GM12878 (cell line): ENCODE data around the gene FOXI1. TPM values are rescaled to one million over a fixed set of nuclear protein-coding genes. Genes with fewer than 3 reads are reported as not detected.
A peak's percentile ranks its signal among the peaks of the same experiment; 100 is the strongest.

Source experiments
- ATAC-seq: fragments of 200-7000 bp; cut with Tn5 transposase; 3 replicates; pipeline ENCODE4 v1.9.1; 2020; ENCODE audit warnings: mild to moderate bottlenecking, moderate library complexity
- BruUV-seq: library from RNA; stranded (reverse); fragments of 400-500 nt; replicated peaks from 2 replicates; lab custom pipeline; 2021; lab: Mats Ljungman, UMichigan
- CTCF ChIA-PET: fragments of 300-600 bp; sonication (Branson Sonifier 250); formaldehyde crosslinking; extraction: SDS; loops from one replicate; lab custom pipeline; 2021; ENCODE audit warnings: inconsistent platforms; lab: Yijun Ruan, JAX
- POLR2A ChIA-PET: fragments of 350-600 bp; formaldehyde crosslinking; extraction: SDS; loops from one replicate; lab custom pipeline; 2021; ENCODE audit warnings: inconsistent platforms; lab: Charles Lee
- RAD21 ChIA-PET: fragments of 300-600 bp; sonication (Branson Sonifier 250); formaldehyde crosslinking; loops from one replicate; lab custom pipeline; 2023; ENCODE audit warnings: antibody characterized with exemption; ENCODE audit not compliant: unreplicated experiment; lab: Charles Lee
- SMC1A ChIA-PET: fragments of 300-600 bp; sonication (Branson Sonifier 250); formaldehyde crosslinking; loops from one replicate; lab custom pipeline; 2023; ENCODE audit not compliant: unreplicated experiment, uncharacterized antibody; lab: Charles Lee
- DNase-seq: peaks from one replicate; pipeline ENCODE4 v3.0.0-alpha.2; 2011; ENCODE audit warnings: low read depth, low spot score
- FAIRE-seq: peaks from 3 replicates; lab custom pipeline; 2011; peaks lifted over from hg19 to GRCh38; lab: Jason Lieb, UNC
- H2AFZ ChIP-seq: 2 replicates; pipeline ENCODE4 v1.6.0; 2011; ENCODE audit warnings: low read depth, low read length, control low read depth; ENCODE audit not compliant: control insufficient read depth
- H3K27ac ChIP-seq: 2 replicates; pipeline ENCODE4 v1.5.1; 2011; ENCODE audit warnings: control low read depth; ENCODE audit not compliant: control insufficient read depth, insufficient read depth
- H3K27me3 ChIP-seq, 2 experiments: replicated peaks in 1 of 2; 2 replicates each; pipeline versions ENCODE4 v1.6.0 to v1.6.1; 2011; ENCODE audit warnings: low read length in 1 of 2; ENCODE audit not compliant: control insufficient read depth in 2 of 2, insufficient read depth in 2 of 2
- H3K36me3 ChIP-seq, 2 experiments: 2 replicates each; pipeline ENCODE4 v1.5.1; 2011; ENCODE audit warnings: low read length in 1 of 2; ENCODE audit not compliant: control insufficient read depth in 2 of 2, insufficient read depth in 2 of 2
- H3K4me1 ChIP-seq: 2 replicates; pipeline ENCODE4 v1.6.1; 2011; ENCODE audit warnings: mild to moderate bottlenecking, low read length, moderate library complexity, mixed read lengths; ENCODE audit not compliant: control insufficient read depth, insufficient read depth
- H3K4me2 ChIP-seq: 2 replicates; pipeline ENCODE4 v1.6.0; 2011; ENCODE audit warnings: control low read depth; ENCODE audit not compliant: control insufficient read depth, insufficient read depth
- H3K4me3 ChIP-seq: fragments of 200-600 bp; sonication (generic); 2 replicates; pipeline ENCODE4 v1.5.1; 2016
- H3K79me2 ChIP-seq: 2 replicates; pipeline ENCODE4 v1.6.0; 2011; ENCODE audit warnings: low read length; ENCODE audit not compliant: control insufficient read depth, insufficient read depth
- H3K9ac ChIP-seq: 2 replicates; pipeline ENCODE4 v1.8.0; 2011; ENCODE audit warnings: low read length, control low read depth, mixed read lengths; ENCODE audit not compliant: control insufficient read depth, insufficient read depth
- H3K9me3 ChIP-seq: replicated peaks from 3 replicates; pipeline ENCODE4 v1.5.1; 2011; ENCODE audit warnings: mild to moderate bottlenecking, low read length; ENCODE audit not compliant: control insufficient read depth, insufficient read depth
- H4K20me1 ChIP-seq: 2 replicates; pipeline ENCODE4 v1.6.0; 2011; ENCODE audit not compliant: control insufficient read depth, insufficient read depth
- ATF7 ChIP-seq: fragments of 450-650 bp; IDR thresholded peaks from 2 replicates; pipeline ENCODE4 v1.6.1; 2016; ENCODE audit warnings: low read depth, mild to moderate bottlenecking
- EED ChIP-seq: sonication (generic); IDR thresholded peaks from 2 replicates; pipeline ENCODE4 v1.6.1; 2016; ENCODE audit warnings: antibody characterized with exemption, low read depth
- MEF2B ChIP-seq: fragments of 450-650 bp; IDR thresholded peaks from 2 replicates; pipeline ENCODE4 v1.6.1; 2018; ENCODE audit warnings: mild to moderate bottlenecking, moderate library complexity; ENCODE audit not compliant: partially characterized antibody, poor library complexity, severe bottlenecking
- MTA2 ChIP-seq: fragments of 450-650 bp; IDR thresholded peaks from 2 replicates; pipeline ENCODE4 v1.6.1; 2016; ENCODE audit warnings: low read depth, mild to moderate bottlenecking, moderate library complexity
- MTA3 ChIP-seq: IDR thresholded peaks from 2 replicates; pipeline ENCODE4 v1.6.1; 2012; ENCODE audit warnings: low read length, inconsistent platforms, borderline replicate concordance
- RBBP5 ChIP-seq: fragments of 200-600 bp; sonication (generic); conservative IDR thresholded peaks from 2 replicates; pipeline ENCODE4 v1.6.1; 2016
- SIN3A ChIP-seq: IDR thresholded peaks from 2 replicates; pipeline ENCODE4 v1.6.1; 2012; ENCODE audit warnings: low read depth, low read length, improper control_type of control experiment
- SUZ12 ChIP-seq: fragments of 200-600 bp; sonication (generic); IDR thresholded peaks from one replicate; pipeline ENCODE4 v1.6.1; 2018; ENCODE audit warnings: antibody characterized with exemption, mild to moderate bottlenecking; ENCODE audit not compliant: unreplicated experiment
- ZNF207 ChIP-seq: fragments of 450-650 bp; IDR thresholded peaks from 2 replicates; pipeline ENCODE4 v1.6.1; 2014; ENCODE audit warnings: antibody characterized with exemption, mild to moderate bottlenecking, borderline replicate concordance
- WGBS: methylation state at CpG from one replicate; pipeline ENCODE4 v1.1.6; 2016; ENCODE audit warnings: low lambda C conversion rate; ENCODE audit not compliant: insufficient replicate concordance, insufficient coverage; ENCODE audit errors: missing lambda C conversion rate; 5-methylcytosine and 5-hydroxymethylcytosine counted together
- in situ Hi-C: fragments of 300-500 bp; cut with MboI; formaldehyde crosslinking; loops from 9 replicates; pipeline ENCODE4 v1.14.3; 2018; ENCODE audit warnings: mixed read lengths
- intact Hi-C: fragments of 100-400 bp; cut with micrococcal nuclease; formaldehyde crosslinking; loops from one replicate; pipeline ENCODE4 v1.14.2; 2022; ENCODE audit not compliant: unreplicated experiment
- polyA plus RNA-seq, 11 experiments: library from polyadenylated mRNA; depleted of rRNA in 4 of 11; unstranded in 6 of 11; stranded (reverse) in 5 of 11; fragments of >200 nt; fragmentation: Nextera tagmentation in 4 of 11; fragmentation: Illumina TruSeq in 1 of 11; extraction: Ambion mirVana in 4 of 11; extraction: Trizol in 1 of 11; gene quantifications; 1 replicate in 1 of 11; 2 replicates in 10 of 11; pipeline versions ENCODE4 v1.2.1 to v1.2.3, GENCODE V29; 2011 to 2016; ENCODE audit warnings: inconsistent platforms in 2 of 11, missing spikeins in 2 of 11, low read depth in 1 of 11
- total RNA-seq, 4 experiments: library from RNA; depleted of rRNA in 3 of 4; stranded (reverse); fragments of >200 nt in 3 of 4; fragmentation: Illumina TruSeq in 1 of 4; extraction: Trizol in 1 of 4; gene quantifications; 2 replicates each; pipeline versions ENCODE4 v1.2.1 to v1.2.3, GENCODE V29; 2013 to 2021
- TF ChIP-seq, protein P1 (sequence below): fragments of 450-650 bp; IDR thresholded peaks from 2 replicates; pipeline ENCODE4 v1.6.1; 2017; ENCODE audit warnings: mild to moderate bottlenecking, moderate library complexity
- TF ChIP-seq, protein P2 (sequence below): fragments of 450-650 bp; IDR thresholded peaks from 2 replicates; pipeline ENCODE4 v1.6.1; 2014; ENCODE audit warnings: mild to moderate bottlenecking

FOXI1 gene
- total and polyA plus RNA-seq, 10 of the 15 experiments (the other 5 are each of a cell fraction or from before 2014, with no cell fraction given), result not detected

DNA sequence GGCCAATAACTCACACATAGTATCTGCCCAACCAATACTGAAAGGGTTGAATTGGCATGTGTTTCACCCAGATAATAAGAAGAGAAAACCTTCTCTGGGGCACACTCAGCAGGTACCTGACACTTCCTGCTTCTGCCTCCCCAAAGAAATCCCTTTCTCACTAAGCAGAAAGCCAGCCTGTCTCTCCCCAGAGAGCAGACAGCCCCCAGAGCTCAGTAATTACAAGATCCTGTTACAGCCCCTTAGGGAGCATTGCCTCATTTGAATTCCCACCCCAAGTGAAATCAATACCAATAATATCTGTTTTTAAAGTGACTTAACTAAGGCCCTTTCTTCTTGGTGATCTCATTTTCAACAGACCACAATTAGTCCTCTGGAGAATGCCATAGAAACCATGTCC is 38.5 kb upstream of the FOXI1 start (continued):
- TF ChIP-seq MTA2 (peak; percentile 21; the same call in 1 of the 2 replicates), ATF7 (peak; percentile 30; the same call in 1 of the 2 replicates)
- TF ChIP-seq, protein P1, sequence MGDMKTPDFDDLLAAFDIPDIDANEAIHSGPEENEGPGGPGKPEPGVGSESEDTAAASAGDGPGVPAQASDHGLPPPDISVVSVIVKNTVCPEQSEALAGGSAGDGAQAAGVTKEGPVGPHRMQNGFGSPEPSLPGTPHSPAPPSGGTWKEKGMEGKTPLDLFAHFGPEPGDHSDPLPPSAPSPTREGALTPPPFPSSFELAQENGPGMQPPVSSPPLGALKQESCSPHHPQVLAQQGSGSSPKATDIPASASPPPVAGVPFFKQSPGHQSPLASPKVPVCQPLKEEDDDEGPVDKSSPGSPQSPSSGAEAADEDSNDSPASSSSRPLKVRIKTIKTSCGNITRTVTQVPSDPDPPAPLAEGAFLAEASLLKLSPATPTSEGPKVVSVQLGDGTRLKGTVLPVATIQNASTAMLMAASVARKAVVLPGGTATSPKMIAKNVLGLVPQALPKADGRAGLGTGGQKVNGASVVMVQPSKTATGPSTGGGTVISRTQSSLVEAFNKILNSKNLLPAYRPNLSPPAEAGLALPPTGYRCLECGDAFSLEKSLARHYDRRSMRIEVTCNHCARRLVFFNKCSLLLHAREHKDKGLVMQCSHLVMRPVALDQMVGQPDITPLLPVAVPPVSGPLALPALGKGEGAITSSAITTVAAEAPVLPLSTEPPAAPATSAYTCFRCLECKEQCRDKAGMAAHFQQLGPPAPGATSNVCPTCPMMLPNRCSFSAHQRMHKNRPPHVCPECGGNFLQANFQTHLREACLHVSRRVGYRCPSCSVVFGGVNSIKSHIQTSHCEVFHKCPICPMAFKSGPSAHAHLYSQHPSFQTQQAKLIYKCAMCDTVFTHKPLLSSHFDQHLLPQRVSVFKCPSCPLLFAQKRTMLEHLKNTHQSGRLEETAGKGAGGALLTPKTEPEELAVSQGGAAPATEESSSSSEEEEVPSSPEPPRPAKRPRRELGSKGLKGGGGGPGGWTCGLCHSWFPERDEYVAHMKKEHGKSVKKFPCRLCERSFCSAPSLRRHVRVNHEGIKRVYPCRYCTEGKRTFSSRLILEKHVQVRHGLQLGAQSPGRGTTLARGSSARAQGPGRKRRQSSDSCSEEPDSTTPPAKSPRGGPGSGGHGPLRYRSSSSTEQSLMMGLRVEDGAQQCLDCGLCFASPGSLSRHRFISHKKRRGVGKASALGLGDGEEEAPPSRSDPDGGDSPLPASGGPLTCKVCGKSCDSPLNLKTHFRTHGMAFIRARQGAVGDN, result 0 out of 2 replicates have a peak, but pooled peaks have one; percentile 9

DNA sequence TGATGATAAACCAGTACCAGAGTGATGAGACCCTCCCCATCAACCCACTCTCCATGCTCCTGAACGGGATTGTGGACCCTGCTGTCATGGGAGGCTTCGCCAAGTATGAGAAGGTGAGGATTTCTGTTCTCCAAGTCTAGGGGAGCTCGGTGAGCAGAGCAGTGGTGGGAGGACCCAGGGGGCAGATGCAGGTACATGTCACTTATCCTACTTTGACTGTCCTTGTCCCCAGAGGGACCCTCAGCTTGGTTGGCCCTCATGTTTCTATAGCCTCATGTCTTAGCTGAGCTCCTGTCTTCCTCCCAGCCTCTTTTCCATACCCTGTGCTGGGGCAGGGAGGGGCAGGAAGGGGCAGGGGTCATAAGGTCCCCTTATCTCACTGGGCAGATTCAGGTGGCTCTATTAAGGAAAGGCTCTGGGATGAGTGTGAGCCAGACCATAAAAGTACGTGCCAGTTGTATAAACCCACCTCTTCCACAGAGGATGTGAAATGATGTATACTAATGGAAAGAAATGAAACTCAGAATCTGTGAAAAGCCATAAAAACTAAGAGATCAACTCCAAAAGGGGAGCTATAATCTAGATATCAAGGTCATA is 38.0 kb upstream of the FOXI1 start:
- BruUV-seq, result no TSS peak
- Histone ChIP-seq H3K36me3 (peaks cover 3 to 22% of the 10 kb centered on the region in 2 experiments), H3K4me1 (no peaks in the 10 kb centered on the region; the same call in 1 of the 2 replicates), H2AFZ (no peak overlapping the region), H4K20me1 (no peaks in the 10 kb centered on the region), H3K27me3 (no peaks in the 10 kb centered on the region), H3K9me3 (no peaks in the 10 kb centered on the region), H3K4me2 (no peak overlapping the region), H3K27ac (no peak overlapping the region), H3K9ac (no peak overlapping the region), H3K4me3 (no peak overlapping the region), H3K79me2 (no peaks in the 10 kb centered on the region)
- peak; percentile 13; the same call in 1 of the 3 replicates for ATAC-seq
- ChIA-PET CTCF (interaction anchor here (0.6 to 1.0 kb wide), 2 partner anchors 10 to 1767 kb away, joined by 3 read pairs; no protein-coding TSS in a partner anchor), RAD21 (no interaction called here), POLR2A (no interaction called here), SMC1A (interaction anchor here (1.4 kb wide), 1 partner anchor 15 kb away, joined by 3 read pairs; no protein-coding TSS in a partner anchor)
- TF ChIP-seq SUZ12, result no peak
- TF ChIP-seq, protein P2, sequence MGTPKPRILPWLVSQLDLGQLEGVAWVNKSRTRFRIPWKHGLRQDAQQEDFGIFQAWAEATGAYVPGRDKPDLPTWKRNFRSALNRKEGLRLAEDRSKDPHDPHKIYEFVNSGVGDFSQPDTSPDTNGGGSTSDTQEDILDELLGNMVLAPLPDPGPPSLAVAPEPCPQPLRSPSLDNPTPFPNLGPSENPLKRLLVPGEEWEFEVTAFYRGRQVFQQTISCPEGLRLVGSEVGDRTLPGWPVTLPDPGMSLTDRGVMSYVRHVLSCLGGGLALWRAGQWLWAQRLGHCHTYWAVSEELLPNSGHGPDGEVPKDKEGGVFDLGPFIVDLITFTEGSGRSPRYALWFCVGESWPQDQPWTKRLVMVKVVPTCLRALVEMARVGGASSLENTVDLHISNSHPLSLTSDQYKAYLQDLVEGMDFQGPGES, result no peak
- TF ChIP-seq MTA3, result no peak
- no peak for TF ChIP-seq RBBP5
- TF ChIP-seq SIN3A, result no peak
- no peak for TF ChIP-seq EED
- no peak for TF ChIP-seq ZNF207
- no peak for TF ChIP-seq MEF2B
- intact Hi-C loops, result no loop called here
- FAIRE-seq, result no peak
- in situ Hi-C loops, result no loop called here
- 28% methylated on average over 4 of the region's 4 CpGs for WGBS
- no peak for DNase-seq
